Endometrium (tissue), 2 donors: Measurements from ENCODE around the gene FBXO47.

Source experiments
- FAIRE-seq: peaks from 2 replicates; lab custom pipeline; 2012; peaks lifted over from hg19 to GRCh38; lab: Jason Lieb, UNC
- donor health status: control.
- donor health status: control.

The FBXO47 gene

GRCh38 chr17:38900978-38901656 lies 66.1 kb downstream of the FBXO47 start:
- FAIRE-seq = no peak

GRCh38 chr17:38899421-38899820 lies 67.8 kb downstream of the FBXO47 start:
- FAIRE-seq = no peak

GRCh38 chr17:38898812-38899348 lies 68.3 kb downstream of the FBXO47 start:
- FAIRE-seq = no peak

GRCh38 chr17:38898291-38898679 lies 68.9 kb downstream of the FBXO47 start:
- FAIRE-seq = no peak

- no peak for FAIRE-seq
These were observed 69.4 kb downstream of the FBXO47 start for GRCh38 chr17:38897671-38898290.

GRCh38 chr17:38897176-38897575 lies 70.0 kb downstream of the FBXO47 start:
- no peak for FAIRE-seq

GRCh38 chr17:38896346-38896954 lies 70.8 kb downstream of the FBXO47 start:
- FAIRE-seq = no peak

GRCh38 chr17:38894276-38894675 lies 72.9 kb downstream of the FBXO47 start:
- no peak for FAIRE-seq

GRCh38 chr17:38893607-38894006 lies 73.6 kb downstream of the FBXO47 start:
- no peak for FAIRE-seq

- no peak for FAIRE-seq
These were observed 74.1 kb downstream of the FBXO47 start for GRCh38 chr17:38893113-38893512.

GRCh38 chr17:38892620-38893019 lies 74.6 kb downstream of the FBXO47 start:
- FAIRE-seq = no peak

- FAIRE-seq = no peak
These were observed 75.1 kb downstream of the FBXO47 start for GRCh38 chr17:38892083-38892482.

- FAIRE-seq = no peak
These were observed 75.8 kb downstream of the FBXO47 start for GRCh38 chr17:38891441-38891840.

- no peak for FAIRE-seq
These were observed 76.8 kb downstream of the FBXO47 start for GRCh38 chr17:38890410-38890746.

- no peak for FAIRE-seq
These were observed 77.3 kb downstream of the FBXO47 start for GRCh38 chr17:38889745-38890409.

- no peak for FAIRE-seq
These were observed 78.4 kb downstream of the FBXO47 start for GRCh38 chr17:38888842-38889241.

GRCh38 chr17:38886643-38887010 lies 80.6 kb downstream of the FBXO47 start:
- FAIRE-seq = no peak
